Large intestine (tissue), 3 donors: ENCODE measurements around the gene STK11. TPM values are rescaled to one million over a fixed set of nuclear protein-coding genes. Genes with fewer than 3 reads are reported as not detected.

ENCODE experiments used
- DNase-seq, 2 donors: peaks; one replicate each; pipeline versions ENCODE4 v3.0.0 to v3.0.0-alpha.2; 2013
- H3K27ac ChIP-seq: one replicate; pipeline ENCODE4 v1.5.1; 2013; ENCODE audit warnings: low read length
- H3K27me3 ChIP-seq: 2 replicates; pipeline ENCODE4 v1.6.1; 2013; ENCODE audit warnings: low read length; ENCODE audit not compliant: control insufficient read depth, insufficient read depth
- H3K36me3 ChIP-seq: 2 replicates; pipeline ENCODE4 v1.6.1; 2013; ENCODE audit warnings: low read length; ENCODE audit not compliant: control insufficient read depth, insufficient read depth
- H3K4me1 ChIP-seq: one replicate; pipeline ENCODE4 v1.6.1; 2013; ENCODE audit warnings: low read length; ENCODE audit not compliant: control insufficient read depth, insufficient read depth
- H3K4me3 ChIP-seq: one replicate; pipeline ENCODE4 v1.5.1; 2013; ENCODE audit warnings: low read length
- H3K9me3 ChIP-seq: one replicate; pipeline ENCODE4 v1.6.1; 2013; ENCODE audit warnings: mild to moderate bottlenecking, low read depth, low read length, moderate library complexity; ENCODE audit not compliant: control insufficient read depth
- WGBS: methylation state at CpG from one replicate; pipeline ENCODE4 v1.1.5; 2013; ENCODE audit warnings: low lambda C conversion rate; ENCODE audit not compliant: insufficient coverage; 5-methylcytosine and 5-hydroxymethylcytosine counted together
- polyA plus RNA-seq: library from polyadenylated mRNA; unstranded; fragments of 120-200 nt; gene quantifications from one replicate; pipeline ENCODE4 v1.2.1, GENCODE V29; 2013

STK11 gene
- polyA plus RNA-seq, 1 donor = 67.1 TPM

DNA sequence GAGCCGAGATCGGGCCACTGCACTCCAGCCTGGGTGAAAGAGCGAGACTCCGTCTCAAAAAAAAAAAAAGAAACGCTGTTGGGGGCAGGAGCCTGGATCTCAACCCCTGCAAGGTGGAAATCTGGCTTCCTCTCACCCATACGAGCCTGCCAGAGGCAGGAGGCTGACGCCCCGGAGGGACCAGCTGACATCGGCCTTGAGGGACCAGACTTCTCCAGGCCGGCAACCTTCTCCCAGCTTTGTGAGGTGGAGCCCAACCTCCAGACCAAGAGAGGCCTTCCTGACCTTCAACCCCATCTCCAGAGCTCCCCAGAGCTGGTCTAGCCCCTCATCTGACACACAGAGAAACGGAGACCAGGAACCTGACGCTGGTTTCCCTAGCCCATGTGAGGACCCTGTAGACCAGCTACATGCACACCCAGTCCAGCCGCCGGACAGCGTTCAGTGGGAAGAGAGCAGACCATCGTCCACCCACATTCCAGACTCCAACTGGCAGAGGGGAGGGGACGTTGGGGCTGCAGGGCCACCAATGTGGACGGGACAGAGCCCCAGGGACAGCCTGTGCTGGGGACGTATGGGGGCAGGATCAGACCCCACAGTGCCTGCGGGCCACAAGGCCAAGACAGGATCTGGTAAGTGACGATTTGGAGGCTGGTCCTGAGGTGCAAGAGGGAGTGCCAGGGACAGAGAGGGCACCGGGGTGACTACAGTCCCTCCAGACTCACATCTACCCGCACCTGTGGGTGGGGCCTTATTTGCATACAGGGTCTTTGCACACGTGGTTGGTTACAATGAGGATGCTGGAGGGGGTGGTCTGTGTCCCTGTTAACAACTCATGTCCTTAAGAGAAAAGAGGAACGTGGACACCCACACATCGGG lies 42.9 kb upstream of the STK11 start:
- peaks cover 29% of the 10 kb centered on the region for H3K36me3 ChIP-seq
- peaks cover 15% of the 10 kb centered on the region for H3K9me3 ChIP-seq
- no peaks in the 10 kb centered on the region for H3K27me3 ChIP-seq
- no peaks in the 10 kb centered on the region for H3K4me1 ChIP-seq
- H3K27ac ChIP-seq = no peak overlapping the region
- DNase-seq = no peak
- no CpG with 5 or more reads among the region's 26 CpGs for WGBS
- H3K4me3 ChIP-seq = no peak overlapping the region

GRCh38 chr19:1163283-1163933 lies 42.2 kb upstream of the STK11 start:
- Histone ChIP-seq H3K4me3 (no peak overlapping the region), H3K9me3 (peaks cover 17% of the 10 kb centered on the region), H3K36me3 (peaks cover 30% of the 10 kb centered on the region), H3K27me3 (no peaks in the 10 kb centered on the region), H3K4me1 (peaks cover 2% of the 10 kb centered on the region), H3K27ac (no peak overlapping the region)
- DNase-seq = no peak
- WGBS = no CpG with 5 or more reads among the region's 41 CpGs

DNA sequence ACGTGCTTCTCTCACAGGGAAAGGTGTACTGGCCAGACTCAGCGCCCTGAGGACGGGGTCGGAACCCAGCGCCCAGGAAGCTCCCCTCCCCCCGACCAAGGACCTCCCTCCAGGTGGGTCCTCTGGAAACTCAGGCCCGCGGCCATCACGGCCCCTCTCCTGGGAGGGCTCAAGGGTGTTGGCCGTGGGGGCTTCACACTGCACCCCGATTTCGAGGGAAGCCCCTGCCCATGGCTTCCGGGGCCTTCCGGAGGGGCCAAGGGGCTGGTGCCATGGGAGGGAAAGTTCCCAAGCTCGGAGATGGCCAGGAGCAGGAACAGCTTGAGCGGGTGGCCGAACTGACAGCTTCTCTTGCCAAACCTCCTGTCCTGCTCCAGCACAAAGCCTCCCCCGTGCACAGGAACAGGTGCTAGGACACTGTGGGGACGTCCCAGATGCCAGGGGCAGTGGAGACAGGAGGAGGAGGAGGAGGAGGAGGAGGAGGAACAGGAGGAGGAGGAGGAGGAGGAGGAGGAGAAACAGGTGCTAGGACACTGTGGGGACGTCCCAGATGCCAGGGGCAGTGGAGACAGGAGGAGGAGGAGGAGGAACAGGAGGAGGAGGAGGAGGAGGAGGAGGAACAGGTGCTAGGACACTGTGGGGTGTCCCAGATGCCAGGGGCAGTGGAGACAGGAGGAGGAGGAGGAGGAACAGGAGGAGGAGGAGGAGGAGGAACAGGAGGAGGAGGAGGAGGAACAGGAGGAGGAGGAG lies 41.5 kb upstream of the STK11 start:
- whole genome bisulfite sequencing = no CpG with 5 or more reads among the region's 20 CpGs
- Histone ChIP-seq H3K36me3 (peaks cover 31% of the 10 kb centered on the region), H3K27ac (no peak overlapping the region), H3K27me3 (no peaks in the 10 kb centered on the region), H3K9me3 (peaks cover 21% of the 10 kb centered on the region), H3K4me1 (peaks cover 8% of the 10 kb centered on the region), H3K4me3 (no peak overlapping the region)
- no peak for DNase-seq

- DNase-seq = no peak
- peaks cover 22% of the 10 kb centered on the region for H3K9me3 ChIP-seq
- H3K27me3 ChIP-seq = no peaks in the 10 kb centered on the region
- H3K36me3 ChIP-seq = peaks cover 33% of the 10 kb centered on the region
- WGBS = no CpG with 5 or more reads among the region's 21 CpGs
- H3K4me3 ChIP-seq = no peak overlapping the region
- H3K27ac ChIP-seq = no peak overlapping the region
- H3K4me1 ChIP-seq = peaks cover 16% of the 10 kb centered on the region
Measured at GRCh38 chr19:1164684-1165531, 40.7 kb upstream of the STK11 start.

DNA sequence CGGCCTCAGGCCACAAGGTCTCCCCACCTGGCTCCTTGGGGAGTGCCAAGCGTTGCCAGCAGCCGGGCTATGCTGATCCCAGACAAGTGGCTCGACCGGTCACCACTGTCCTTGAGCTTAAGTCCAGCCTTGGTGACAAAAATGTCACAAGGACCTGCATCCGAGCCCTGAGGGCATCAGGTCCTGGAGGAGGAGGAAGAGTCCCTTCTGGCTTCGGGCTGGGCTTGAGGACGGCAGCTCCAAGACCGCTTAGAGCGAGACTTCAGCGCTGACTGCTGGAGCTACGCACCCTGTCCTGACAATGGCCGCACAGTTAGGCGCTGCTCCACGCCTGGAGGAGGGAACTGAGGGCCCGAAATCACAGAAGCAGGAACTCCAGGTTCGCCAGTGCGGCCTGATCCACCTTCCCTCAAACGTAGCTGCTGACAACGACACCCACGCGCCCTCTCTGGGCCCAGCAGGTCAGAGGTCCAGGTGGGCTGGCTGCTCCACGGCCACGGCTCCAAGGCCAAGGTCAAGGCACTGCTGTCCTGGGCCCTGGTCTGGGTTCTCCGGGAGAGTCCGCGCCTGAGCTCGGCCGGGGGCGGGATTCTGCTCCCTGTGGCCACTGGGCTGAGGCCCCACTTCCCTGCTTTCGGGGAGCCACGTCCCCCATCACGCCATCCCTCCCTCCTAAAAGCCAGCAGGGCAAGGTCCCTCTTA lies 38.6 kb upstream of the STK11 start:
- peaks cover 32% of the 10 kb centered on the region for H3K4me1 ChIP-seq
- no peaks in the 10 kb centered on the region for H3K27me3 ChIP-seq
- H3K4me3 ChIP-seq = no peak overlapping the region
- peaks cover 29% of the 10 kb centered on the region for H3K36me3 ChIP-seq
- no peak overlapping the region for H3K27ac ChIP-seq
- H3K9me3 ChIP-seq = peaks cover 24% of the 10 kb centered on the region
- DNase-seq = no peak
- no CpG with 5 or more reads among the region's 33 CpGs for WGBS

DNA sequence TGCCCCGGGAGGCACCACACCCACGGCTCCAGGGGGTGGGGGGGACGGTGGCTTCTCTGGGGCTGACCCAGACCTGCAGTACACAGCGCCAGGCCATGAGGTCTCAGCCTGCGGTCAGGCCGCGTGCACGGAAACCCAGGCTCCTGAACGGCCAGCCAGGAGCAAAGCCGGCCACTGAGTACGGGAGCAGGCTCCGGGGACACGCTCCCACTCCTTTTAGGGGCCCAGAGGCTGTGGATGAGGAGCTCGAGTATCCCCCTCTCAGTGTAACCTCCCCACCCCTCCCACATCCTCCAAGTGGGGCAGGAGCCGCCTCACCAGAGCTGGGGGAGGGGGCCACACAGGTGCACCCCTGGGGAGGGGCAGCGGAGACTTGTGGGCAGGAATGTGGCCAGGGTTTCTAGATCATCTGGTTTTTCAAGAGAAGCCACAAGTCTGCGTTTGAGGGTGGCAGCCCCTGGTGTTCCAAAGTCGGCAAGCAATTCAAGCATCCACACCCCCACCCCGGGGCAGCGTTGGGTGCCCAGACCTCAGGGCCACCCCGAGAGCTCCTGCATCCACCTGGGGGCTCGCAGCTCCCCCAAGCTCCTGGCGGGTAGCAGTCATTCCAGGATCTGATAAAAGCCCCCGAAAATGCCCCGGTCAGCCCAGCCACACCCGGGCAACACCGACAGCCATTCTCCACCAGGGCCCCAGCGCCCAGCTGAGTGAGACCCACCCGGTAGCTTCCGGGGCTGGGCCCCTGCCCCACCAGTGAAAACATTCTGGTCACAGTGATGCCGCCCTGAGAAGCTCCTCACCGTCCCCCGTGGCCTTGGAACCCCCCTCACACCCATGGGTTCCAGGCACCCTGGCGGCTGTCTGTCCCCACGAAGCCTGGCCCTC lies 37.6 kb upstream of the STK11 start:
- peaks cover 39% of the 10 kb centered on the region for H3K4me1 ChIP-seq

GRCh38 chr19:1168572-1169410 lies 36.8 kb upstream of the STK11 start:
- Histone ChIP-seq H3K4me1 (peaks cover 42% of the 10 kb centered on the region), H3K9me3 (peaks cover 24% of the 10 kb centered on the region), H3K27ac (peak overlapping the region; percentile 75), H3K27me3 (no peaks in the 10 kb centered on the region), H3K36me3 (peaks cover 26% of the 10 kb centered on the region), H3K4me3 (no peak overlapping the region)
- WGBS = no CpG with 5 or more reads among the region's 50 CpGs
- peak; percentile 64 to 66 for DNase-seq

More for the DNA sequence above, 37.6 kb upstream of the STK11 start:
- no peak for DNase-seq
- no CpG with 5 or more reads among the region's 35 CpGs for WGBS
- no peak overlapping the region for H3K4me3 ChIP-seq
- H3K27me3 ChIP-seq = no peaks in the 10 kb centered on the region
- H3K36me3 ChIP-seq = peaks cover 27% of the 10 kb centered on the region
- H3K27ac ChIP-seq = peak overlapping the region; percentile 75
- peaks cover 24% of the 10 kb centered on the region for H3K9me3 ChIP-seq

DNA sequence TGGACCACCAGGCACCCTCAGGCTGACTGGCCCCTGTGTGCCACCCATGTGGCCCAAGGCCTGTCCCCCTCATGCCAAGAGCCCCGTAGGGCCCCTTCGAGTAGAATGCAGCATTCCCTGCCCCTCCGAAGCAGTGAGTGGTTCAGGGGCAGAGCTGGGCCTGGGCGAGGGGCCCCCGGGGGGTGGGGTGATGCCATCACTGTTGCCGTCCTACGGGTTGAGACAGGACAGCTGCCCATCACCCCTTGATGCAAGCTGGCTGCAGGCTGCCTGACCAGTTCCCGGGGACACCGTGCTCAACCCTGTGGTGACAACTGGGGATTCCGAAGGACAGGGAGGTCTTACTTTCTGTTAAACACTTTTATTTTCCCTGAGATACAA lies 36.2 kb upstream of the STK11 start:
- Histone ChIP-seq H3K4me3 (no peak overlapping the region), H3K27ac (peak overlapping the region; percentile 75), H3K4me1 (peaks cover 42% of the 10 kb centered on the region), H3K36me3 (peaks cover 26% of the 10 kb centered on the region), H3K9me3 (peaks cover 27% of the 10 kb centered on the region), H3K27me3 (no peaks in the 10 kb centered on the region)
- no peak for DNase-seq
- WGBS = no CpG with 5 or more reads among the region's 10 CpGs
